GM12878 (cell line): ENCODE results near the gene MPRIP. TPM values are rescaled to one million over a fixed set of nuclear protein-coding genes. Genes with fewer than 3 reads are reported as not detected.
A peak's percentile ranks its signal among the peaks of the same experiment; 100 is the strongest.
"Not testable (repeated sequence)": the region's sequence is repeated elsewhere in the genome, so short reads cannot be mapped to it uniquely, and the experiment has no call there.

ENCODE experiments used
- ATAC-seq: fragments of 200-7000 bp; cut with Tn5 transposase; 3 replicates; pipeline ENCODE4 v1.9.1; 2020; ENCODE audit warnings: mild to moderate bottlenecking, moderate library complexity
- BruUV-seq: library from RNA; stranded (reverse); fragments of 400-500 nt; replicated peaks from 2 replicates; lab custom pipeline; 2021; lab: Mats Ljungman, UMichigan
- CTCF ChIA-PET: fragments of 300-600 bp; sonication (Branson Sonifier 250); formaldehyde crosslinking; extraction: SDS; loops from one replicate; lab custom pipeline; 2021; ENCODE audit warnings: inconsistent platforms; lab: Yijun Ruan, JAX
- POLR2A ChIA-PET: fragments of 350-600 bp; formaldehyde crosslinking; extraction: SDS; loops from one replicate; lab custom pipeline; 2021; ENCODE audit warnings: inconsistent platforms; lab: Charles Lee
- RAD21 ChIA-PET: fragments of 300-600 bp; sonication (Branson Sonifier 250); formaldehyde crosslinking; loops from one replicate; lab custom pipeline; 2023; ENCODE audit warnings: antibody characterized with exemption; ENCODE audit not compliant: unreplicated experiment; lab: Charles Lee
- SMC1A ChIA-PET: fragments of 300-600 bp; sonication (Branson Sonifier 250); formaldehyde crosslinking; loops from one replicate; lab custom pipeline; 2023; ENCODE audit not compliant: unreplicated experiment, uncharacterized antibody; lab: Charles Lee
- DNase-seq: peaks from one replicate; pipeline ENCODE4 v3.0.0-alpha.2; 2011; ENCODE audit warnings: low read depth, low spot score
- FAIRE-seq: peaks from 3 replicates; lab custom pipeline; 2011; peaks lifted over from hg19 to GRCh38; lab: Jason Lieb, UNC
- H2AFZ ChIP-seq: 2 replicates; pipeline ENCODE4 v1.6.0; 2011; ENCODE audit warnings: low read depth, low read length, control low read depth; ENCODE audit not compliant: control insufficient read depth
- H3K27ac ChIP-seq: 2 replicates; pipeline ENCODE4 v1.5.1; 2011; ENCODE audit warnings: control low read depth; ENCODE audit not compliant: control insufficient read depth, insufficient read depth
- H3K27me3 ChIP-seq, 2 experiments: replicated peaks in 1 of 2; 2 replicates each; pipeline versions ENCODE4 v1.6.0 to v1.6.1; 2011; ENCODE audit warnings: low read length in 1 of 2; ENCODE audit not compliant: control insufficient read depth in 2 of 2, insufficient read depth in 2 of 2
- H3K36me3 ChIP-seq, 2 experiments: 2 replicates each; pipeline ENCODE4 v1.5.1; 2011; ENCODE audit warnings: low read length in 1 of 2; ENCODE audit not compliant: control insufficient read depth in 2 of 2, insufficient read depth in 2 of 2
- H3K4me1 ChIP-seq: 2 replicates; pipeline ENCODE4 v1.6.1; 2011; ENCODE audit warnings: mild to moderate bottlenecking, low read length, moderate library complexity, mixed read lengths; ENCODE audit not compliant: control insufficient read depth, insufficient read depth
- H3K4me2 ChIP-seq: 2 replicates; pipeline ENCODE4 v1.6.0; 2011; ENCODE audit warnings: control low read depth; ENCODE audit not compliant: control insufficient read depth, insufficient read depth
- H3K4me3 ChIP-seq: fragments of 200-600 bp; sonication (generic); 2 replicates; pipeline ENCODE4 v1.5.1; 2016
- H3K79me2 ChIP-seq: 2 replicates; pipeline ENCODE4 v1.6.0; 2011; ENCODE audit warnings: low read length; ENCODE audit not compliant: control insufficient read depth, insufficient read depth
- H3K9ac ChIP-seq: 2 replicates; pipeline ENCODE4 v1.8.0; 2011; ENCODE audit warnings: low read length, control low read depth, mixed read lengths; ENCODE audit not compliant: control insufficient read depth, insufficient read depth
- H3K9me3 ChIP-seq: replicated peaks from 3 replicates; pipeline ENCODE4 v1.5.1; 2011; ENCODE audit warnings: mild to moderate bottlenecking, low read length; ENCODE audit not compliant: control insufficient read depth, insufficient read depth
- H4K20me1 ChIP-seq: 2 replicates; pipeline ENCODE4 v1.6.0; 2011; ENCODE audit not compliant: control insufficient read depth, insufficient read depth
- EGR1 ChIP-seq, 2 experiments: IDR thresholded peaks; 1 replicate in 1 of 2; 2 replicates in 1 of 2; pipeline ENCODE4 v1.6.1; 2011 to 2012; ENCODE audit warnings: low read depth in 2 of 2, low read length in 2 of 2, borderline replicate concordance in 1 of 2, mild to moderate bottlenecking in 1 of 2, moderate library complexity in 1 of 2
- GABPA ChIP-seq: IDR thresholded peaks from 2 replicates; pipeline ENCODE4 v1.6.1; 2014; ENCODE audit warnings: antibody characterized with exemption, low read depth, mild to moderate bottlenecking, inconsistent platforms
- WGBS: methylation state at CpG from one replicate; pipeline ENCODE4 v1.1.6; 2016; ENCODE audit warnings: low lambda C conversion rate; ENCODE audit not compliant: insufficient replicate concordance, insufficient coverage; ENCODE audit errors: missing lambda C conversion rate; 5-methylcytosine and 5-hydroxymethylcytosine counted together
- in situ Hi-C: fragments of 300-500 bp; cut with MboI; formaldehyde crosslinking; loops from 9 replicates; pipeline ENCODE4 v1.14.3; 2018; ENCODE audit warnings: mixed read lengths
- intact Hi-C: fragments of 100-400 bp; cut with micrococcal nuclease; formaldehyde crosslinking; loops from one replicate; pipeline ENCODE4 v1.14.2; 2022; ENCODE audit not compliant: unreplicated experiment
- polyA plus RNA-seq, 11 experiments: library from polyadenylated mRNA; depleted of rRNA in 4 of 11; unstranded in 6 of 11; stranded (reverse) in 5 of 11; fragments of >200 nt; fragmentation: Nextera tagmentation in 4 of 11; fragmentation: Illumina TruSeq in 1 of 11; extraction: Ambion mirVana in 4 of 11; extraction: Trizol in 1 of 11; gene quantifications; 1 replicate in 1 of 11; 2 replicates in 10 of 11; pipeline versions ENCODE4 v1.2.1 to v1.2.3, GENCODE V29; 2011 to 2016; ENCODE audit warnings: inconsistent platforms in 2 of 11, missing spikeins in 2 of 11, low read depth in 1 of 11
- total RNA-seq, 4 experiments: library from RNA; depleted of rRNA in 3 of 4; stranded (reverse); fragments of >200 nt in 3 of 4; fragmentation: Illumina TruSeq in 1 of 4; extraction: Trizol in 1 of 4; gene quantifications; 2 replicates each; pipeline versions ENCODE4 v1.2.1 to v1.2.3, GENCODE V29; 2013 to 2021

Gene MPRIP
- total and polyA plus RNA-seq, 10 of the 15 experiments (the other 5 are each of a cell fraction or from before 2014, with no cell fraction given), result 16.5 to 168 (median 71.7) TPM

DNA sequence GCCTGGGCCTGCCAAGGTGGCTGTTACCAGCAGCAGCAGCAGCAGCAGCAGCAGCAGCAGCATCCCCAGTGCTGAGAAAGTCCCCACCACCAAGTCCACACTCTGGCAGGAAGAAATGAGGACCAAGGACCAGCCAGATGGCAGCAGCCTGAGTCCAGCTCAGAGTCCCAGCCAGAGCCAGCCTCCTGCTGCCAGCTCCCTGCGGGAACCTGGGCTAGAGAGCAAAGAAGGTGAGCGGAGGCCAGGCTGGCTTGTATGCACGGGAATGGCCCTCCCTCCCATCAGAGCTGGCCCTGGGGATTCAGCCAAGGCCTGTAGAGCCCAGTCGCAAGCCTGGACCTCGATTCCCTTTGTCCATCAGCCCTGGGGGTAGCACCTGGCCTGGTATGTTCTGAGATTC lies 94.0 kb downstream of the MPRIP start:
- SMC1A ChIA-PET, H3K4me3 ChIP-seq, FAIRE-seq, CTCF ChIA-PET, H3K9ac ChIP-seq, RAD21 ChIA-PET, H3K27me3 ChIP-seq, POLR2A ChIA-PET, H3K4me2 ChIP-seq, intact Hi-C loops, DNase-seq, BruUV-seq, H3K4me1 ChIP-seq, H2AFZ ChIP-seq, H3K9me3 ChIP-seq, in situ Hi-C loops, ATAC-seq, H3K27ac ChIP-seq, H4K20me1 ChIP-seq, H3K79me2 ChIP-seq: not testable (repeated sequence)
- WGBS, result 81% methylated on average over 5 of the region's 5 CpGs
- H3K36me3 ChIP-seq, result peaks cover 19 to 39% of the 10 kb centered on the region in 2 experiments

DNA sequence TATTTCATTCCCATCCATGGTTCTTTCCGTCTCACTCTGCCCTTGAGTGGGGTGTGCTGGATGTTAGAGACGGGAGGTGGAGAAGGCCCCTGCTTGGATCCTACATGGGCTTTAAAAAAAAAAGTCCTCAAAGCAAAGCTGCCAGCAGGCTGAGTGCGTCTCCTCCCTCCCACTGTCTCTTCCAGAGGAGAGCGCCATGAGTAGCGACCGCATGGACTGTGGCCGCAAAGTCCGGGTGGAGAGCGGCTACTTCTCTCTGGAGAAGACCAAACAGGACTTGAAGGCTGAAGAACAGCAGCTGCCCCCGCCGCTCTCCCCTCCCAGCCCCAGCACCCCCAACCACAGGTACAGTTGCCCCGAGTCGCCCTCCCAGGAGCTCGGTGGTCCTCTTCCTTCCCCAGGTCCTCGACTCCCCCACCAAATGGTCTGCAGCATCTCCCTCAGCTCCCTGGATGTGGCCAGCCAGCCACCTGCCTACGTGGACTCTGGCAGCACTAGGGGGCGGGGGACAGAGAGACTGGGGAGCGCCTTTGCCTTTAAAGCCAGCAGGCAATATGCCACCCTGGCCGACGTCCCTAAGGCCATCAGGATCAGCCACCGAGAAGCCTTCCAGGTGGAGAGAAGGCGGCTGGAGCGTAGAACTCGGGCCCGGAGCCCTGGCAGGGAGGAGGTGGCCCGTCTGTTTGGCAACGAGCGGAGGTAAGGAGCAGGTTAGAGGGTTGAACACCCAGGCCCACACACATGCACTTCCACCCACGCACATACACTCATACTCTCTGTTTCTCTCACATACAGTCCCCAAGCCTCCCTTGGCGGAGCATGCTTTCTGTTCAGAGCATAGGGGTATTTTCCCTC lies 95.7 kb downstream of the MPRIP start:
- Histone ChIP-seq H3K36me3 (peaks cover 19 to 40% of the 10 kb centered on the region in 2 experiments), H3K4me1 (no peaks in the 10 kb centered on the region; the same call in 1 of the 2 replicates), H4K20me1 (no peaks in the 10 kb centered on the region; the same call in 1 of the 2 replicates), H2AFZ (no peak overlapping the region), H3K4me2 (no peak overlapping the region), H3K27me3 (no peaks in the 10 kb centered on the region), H3K9me3 (no peaks in the 10 kb centered on the region), H3K9ac (no peak overlapping the region), H3K4me3 (no peak overlapping the region), H3K27ac (no peak overlapping the region), H3K79me2 (no peaks in the 10 kb centered on the region)
- no TSS peak for BruUV-seq
- intact Hi-C loops (no loop called here), in situ Hi-C loops (no loop called here)
- ChIA-PET SMC1A (no interaction called here), RAD21 (no interaction called here), CTCF (no interaction called here), POLR2A (interaction anchor here (0.6 kb wide), 1 partner anchor 98 kb away, joined by 3 read pairs; no protein-coding TSS in a partner anchor)
- 71% methylated on average over 26 of the region's 30 CpGs for WGBS
- no peak for FAIRE-seq
- DNase-seq, result no peak
- ATAC-seq, result no peak; the same call in 2 of the 3 replicates
- TF ChIP-seq EGR1 (IDR thresholded peaks at IDR 0.05; ENCODE audit: borderline replicate concordance in 1 of 2, low read depth in 2 of 2, low read length in 2 of 2), result peak in 1 of 2 experiments; percentile 77; a peak in 2 of 3 replicates
- TF ChIP-seq GABPA, result no peak
